HG03060 (cell line): ENCODE measurements around the gene STK10.

Source experiments
- ATAC-seq: cut with Tn5 transposase; IDR thresholded peaks from one replicate; pipeline ENCODE4 v1.9.1; 2021; ENCODE audit warnings: low read depth, moderate number of reproducible peaks; ENCODE audit not compliant: unreplicated experiment

Gene STK10

DNA sequence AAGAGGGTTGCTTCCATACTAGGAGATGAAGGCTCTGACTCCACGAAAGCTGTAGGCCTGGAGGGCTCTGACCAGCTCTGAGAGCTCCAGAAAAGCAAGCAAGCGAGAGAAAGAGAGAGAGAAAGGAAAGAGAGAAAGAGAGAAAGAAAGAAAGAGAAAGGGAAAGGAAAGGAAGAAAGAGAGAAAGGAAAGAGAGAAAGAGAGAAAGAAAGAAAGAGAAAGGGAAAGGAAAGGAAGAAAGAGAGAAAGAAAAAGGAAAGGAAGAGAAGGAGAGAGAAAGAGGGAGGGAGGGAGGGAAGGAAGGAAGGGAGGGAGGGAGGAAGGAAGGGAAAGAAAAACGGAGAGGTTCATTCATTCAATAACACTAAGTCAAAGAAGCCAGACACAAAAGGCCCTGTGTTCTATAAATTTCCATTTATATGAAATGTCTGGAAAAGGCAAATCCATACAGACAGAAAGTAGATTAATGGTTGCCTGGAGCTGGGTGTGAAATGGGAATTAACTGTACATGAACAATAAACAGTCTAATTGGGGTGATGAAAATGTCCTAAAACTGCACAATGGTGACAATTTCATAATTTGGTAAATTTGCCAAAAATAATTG lies 1.8 kb upstream of the STK10 start:
- ATAC-seq = no peak

- ATAC-seq = no peak
These were observed 1.1 kb upstream of the STK10 start for GRCh38 chr5:172188893-172189692.

- peak; percentile 15 for ATAC-seq
These were observed 649 bp downstream of the STK10 start for GRCh38 chr5:172187118-172188032.

DNA sequence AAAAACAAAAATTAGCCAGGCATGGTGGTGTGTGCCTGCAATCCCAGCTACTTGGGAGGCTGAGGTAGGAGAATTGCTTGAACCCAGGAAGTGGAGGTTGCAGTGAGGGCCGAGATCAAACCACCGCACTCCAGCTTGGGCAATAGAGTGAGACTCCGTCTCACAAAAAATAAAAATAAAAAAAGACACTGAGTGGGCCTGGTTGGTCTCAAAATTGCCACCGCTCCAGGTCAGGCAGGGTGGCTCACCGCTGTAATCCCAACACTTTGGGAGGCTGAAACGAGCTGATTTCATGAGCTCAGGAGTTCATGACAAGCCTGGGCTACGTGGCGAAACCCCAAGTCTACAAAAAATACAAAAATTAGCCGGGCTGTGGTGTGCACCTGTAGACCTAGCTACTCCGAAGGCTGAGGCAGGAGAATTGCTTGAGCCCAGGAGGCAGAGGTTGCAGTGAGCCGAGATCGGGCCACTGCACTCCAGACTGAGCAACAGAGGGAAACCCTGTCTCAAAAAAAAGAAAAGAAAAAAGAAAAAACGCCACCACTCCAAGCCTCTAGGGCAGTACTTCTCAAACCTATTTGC lies 1.8 kb downstream of the STK10 start:
- no peak for ATAC-seq

DNA sequence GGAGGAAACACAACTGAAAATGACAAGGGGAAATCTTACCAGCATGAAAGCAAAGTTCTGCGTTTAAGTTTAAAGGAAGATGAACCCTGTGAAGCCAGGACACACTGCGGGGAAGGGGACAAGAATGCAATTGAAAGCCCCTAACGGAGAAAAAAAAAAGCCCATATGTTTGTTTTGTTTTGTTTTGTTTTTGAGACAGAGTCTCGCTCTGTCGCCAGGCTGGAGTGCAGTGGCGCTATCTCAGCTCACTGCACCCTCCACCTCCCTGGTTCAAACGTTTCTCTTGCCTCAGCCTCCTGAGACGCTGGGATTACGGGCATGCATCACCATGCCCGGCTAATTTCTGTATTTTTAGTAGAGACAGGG lies 2.9 kb downstream of the STK10 start:
- ATAC-seq = no peak

DNA sequence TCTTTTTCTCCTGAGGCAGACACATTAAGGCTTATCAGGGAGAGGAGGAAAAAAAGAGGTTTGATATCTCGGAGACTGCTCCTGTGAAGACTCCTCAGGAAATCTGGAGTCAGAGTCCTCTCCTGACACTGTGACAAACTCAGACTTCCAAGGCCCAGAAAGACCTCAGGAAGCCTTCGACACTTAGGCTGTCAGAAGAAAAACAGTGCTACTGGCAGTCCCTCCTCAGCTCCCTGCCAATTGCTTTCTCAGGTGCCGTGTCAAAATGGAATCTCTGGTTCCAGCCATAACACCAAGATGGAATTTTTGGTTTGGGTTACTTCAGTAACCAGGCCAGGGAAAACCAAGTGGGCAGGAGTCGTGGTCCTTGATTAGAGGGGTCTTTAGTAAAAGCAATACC lies 4.1 kb downstream of the STK10 start:
- no peak for ATAC-seq

- ATAC-seq = no peak
These were observed 5.7 kb downstream of the STK10 start for GRCh38 chr5:172182291-172182690.

DNA sequence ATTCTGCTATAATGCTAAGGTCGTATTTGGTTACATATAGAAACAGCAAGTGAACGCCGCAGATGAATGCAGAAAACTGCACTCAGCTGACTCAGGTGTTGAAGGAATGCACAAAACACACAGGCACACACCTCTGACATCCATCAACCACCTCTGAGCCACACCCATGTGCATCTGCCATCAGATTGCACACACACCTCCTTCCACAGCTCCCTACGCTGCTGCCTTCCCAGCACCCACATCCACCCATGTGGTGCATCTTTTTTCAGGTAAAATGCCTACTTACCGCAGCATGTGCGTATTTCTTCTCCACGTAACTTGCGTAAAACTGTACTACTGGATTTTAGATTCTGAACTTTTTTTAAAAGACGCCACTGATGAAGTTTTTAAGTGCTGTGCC lies 7.1 kb downstream of the STK10 start:
- no peak for ATAC-seq

GRCh38 chr5:172178991-172179989 lies 8.7 kb downstream of the STK10 start:
- peak; percentile 25 for ATAC-seq

GRCh38 chr5:172178301-172178987 lies 9.6 kb downstream of the STK10 start:
- no peak for ATAC-seq

- ATAC-seq = no peak
These were observed 10.8 kb downstream of the STK10 start for GRCh38 chr5:172177176-172177575.

GRCh38 chr5:172175263-172175719 lies 12.7 kb downstream of the STK10 start:
- ATAC-seq = peak; percentile 45

DNA sequence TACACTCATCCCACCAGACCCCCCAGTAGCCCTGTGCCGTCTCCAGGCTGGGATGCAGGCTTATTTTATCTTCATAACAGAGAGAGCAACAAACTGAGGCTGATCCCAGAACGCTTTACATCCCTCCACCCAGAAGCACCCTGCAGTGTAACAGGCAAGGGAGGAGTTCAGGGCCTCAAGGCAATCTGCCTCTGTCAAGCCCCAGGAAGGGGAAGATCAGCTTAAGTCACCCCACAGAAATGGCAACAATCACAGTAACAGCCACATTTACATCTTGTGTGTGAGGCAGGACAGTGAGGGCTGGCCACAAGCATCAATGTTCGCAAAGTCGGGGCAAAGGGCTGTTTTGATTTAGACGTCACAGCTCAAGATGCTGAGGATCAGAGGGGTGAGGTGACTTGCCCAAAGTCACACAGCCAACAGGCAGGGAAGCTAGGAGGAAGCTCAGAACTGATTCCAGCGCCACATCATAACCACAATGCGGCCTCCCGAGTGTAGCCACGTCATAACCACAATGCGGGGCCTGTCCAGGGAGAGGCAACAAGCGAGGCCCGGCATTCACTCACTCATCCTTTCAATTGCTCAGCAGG lies 14.4 kb downstream of the STK10 start:
- ATAC-seq = no peak

DNA sequence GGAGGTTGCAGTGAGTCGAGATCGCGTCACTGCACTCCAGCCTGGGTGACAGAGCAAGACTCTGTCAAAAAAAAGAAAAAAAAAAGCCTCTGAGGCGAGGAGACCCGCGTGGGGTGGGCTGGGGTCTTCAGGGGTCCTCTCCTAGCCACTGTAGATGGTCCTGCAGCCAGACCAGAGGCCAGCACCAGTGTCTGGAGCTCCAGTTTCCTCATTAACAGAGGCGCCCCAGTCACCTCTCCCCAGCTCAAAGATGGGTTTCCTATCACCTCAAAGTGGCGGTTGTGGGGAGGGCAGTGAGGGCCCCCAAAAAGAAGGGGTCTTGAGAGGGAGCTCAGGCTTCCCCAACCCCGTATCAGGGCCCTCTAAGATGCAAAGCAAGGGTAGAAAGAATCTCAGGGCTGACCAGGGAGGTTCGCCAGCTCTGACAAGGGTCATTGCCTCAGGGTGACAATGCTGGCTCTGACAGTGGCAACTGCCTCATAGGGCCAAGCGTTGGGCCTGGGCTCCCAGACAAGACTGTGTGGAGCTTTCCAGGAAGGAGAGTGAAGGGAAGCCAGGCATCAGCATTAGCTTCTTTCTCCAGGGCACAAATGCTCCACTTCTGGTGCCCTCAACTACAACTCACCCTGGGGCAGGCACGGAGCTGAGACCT lies 15.0 kb downstream of the STK10 start:
- ATAC-seq = no peak

- no peak for ATAC-seq
These were observed 16.9 kb downstream of the STK10 start for GRCh38 chr5:172171118-172171517.

- ATAC-seq = no peak
These were observed 17.7 kb downstream of the STK10 start for GRCh38 chr5:172170251-172170701.

DNA sequence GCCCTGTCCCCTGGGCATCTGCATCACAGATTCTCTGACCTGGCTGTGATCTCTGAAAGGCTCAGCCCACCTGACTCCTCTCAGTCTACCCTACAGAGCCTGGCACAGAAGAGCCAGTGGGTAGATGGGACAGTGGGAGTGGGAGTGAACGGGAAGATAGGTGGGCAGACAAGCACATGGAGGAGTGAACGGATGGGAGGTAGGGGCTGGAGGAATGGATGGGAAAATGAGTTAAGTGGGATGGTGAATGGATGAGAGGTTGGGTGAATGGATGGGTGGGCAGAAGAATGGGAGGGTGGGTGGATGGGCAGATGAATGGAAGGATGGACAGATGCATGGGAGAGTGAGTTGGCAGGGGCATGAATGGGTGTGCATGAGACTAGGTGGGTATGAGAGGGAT lies 18.8 kb downstream of the STK10 start:
- no peak for ATAC-seq

DNA sequence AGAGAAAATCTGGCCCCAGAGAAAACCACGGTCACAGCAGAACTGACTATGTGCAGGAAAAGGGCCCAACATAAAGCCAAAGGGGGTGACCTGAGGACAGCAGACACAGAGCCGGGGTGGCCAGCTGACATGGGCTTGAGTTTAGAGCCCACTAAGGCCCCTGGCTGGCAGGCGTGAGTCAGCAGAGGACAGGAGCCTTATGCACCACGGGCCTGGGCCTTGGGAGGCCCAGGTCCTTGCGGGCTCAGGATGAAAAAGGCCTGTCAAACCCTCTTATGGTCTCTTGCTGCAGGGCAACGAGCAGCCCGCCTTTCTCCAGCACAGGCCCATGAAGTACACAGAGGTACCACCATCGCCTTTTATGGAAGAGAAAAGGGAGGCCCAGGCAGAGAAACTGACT lies 19.7 kb downstream of the STK10 start:
- ATAC-seq = no peak
